MM.1S (cell line): ENCODE measurements around the gene CTSW.

Experiments
- CTCF ChIP-seq: fragments of 300-600 bp; sonication (generic); IDR thresholded peaks from 2 replicates; pipeline ENCODE4 v1.5.1; 2016; ENCODE audit warnings: antibody characterized with exemption, low read length, mixed read lengths
- EZH2phosphoT487 ChIP-seq: fragments of 300-600 bp; sonication (generic); IDR thresholded peaks from 2 replicates; pipeline ENCODE4 v1.6.1; 2018; ENCODE audit warnings: antibody characterized with exemption, low read length

GRCh38 chr11:65834202-65834601 lies 45.4 kb upstream of the CTSW start:
- TF ChIP-seq CTCF (no peak), EZH2phosphoT487 (no peak)
